NCI-H748 treated with DMSO at 0.1 percent for 48 hours (cell line): Measurements from ENCODE around the gene IGFL2.
A peak's percentile ranks its signal among the peaks of the same experiment; 100 is the strongest.
"Not testable (repeated sequence)": the region's sequence is repeated elsewhere in the genome, so short reads cannot be mapped to it uniquely, and the experiment has no call there.

ENCODE experiments used
- DNase-seq: peaks from one replicate; lab custom pipeline; 2025; lab: John Stamatoyannopoulos, UW

IGFL2 gene

DNA sequence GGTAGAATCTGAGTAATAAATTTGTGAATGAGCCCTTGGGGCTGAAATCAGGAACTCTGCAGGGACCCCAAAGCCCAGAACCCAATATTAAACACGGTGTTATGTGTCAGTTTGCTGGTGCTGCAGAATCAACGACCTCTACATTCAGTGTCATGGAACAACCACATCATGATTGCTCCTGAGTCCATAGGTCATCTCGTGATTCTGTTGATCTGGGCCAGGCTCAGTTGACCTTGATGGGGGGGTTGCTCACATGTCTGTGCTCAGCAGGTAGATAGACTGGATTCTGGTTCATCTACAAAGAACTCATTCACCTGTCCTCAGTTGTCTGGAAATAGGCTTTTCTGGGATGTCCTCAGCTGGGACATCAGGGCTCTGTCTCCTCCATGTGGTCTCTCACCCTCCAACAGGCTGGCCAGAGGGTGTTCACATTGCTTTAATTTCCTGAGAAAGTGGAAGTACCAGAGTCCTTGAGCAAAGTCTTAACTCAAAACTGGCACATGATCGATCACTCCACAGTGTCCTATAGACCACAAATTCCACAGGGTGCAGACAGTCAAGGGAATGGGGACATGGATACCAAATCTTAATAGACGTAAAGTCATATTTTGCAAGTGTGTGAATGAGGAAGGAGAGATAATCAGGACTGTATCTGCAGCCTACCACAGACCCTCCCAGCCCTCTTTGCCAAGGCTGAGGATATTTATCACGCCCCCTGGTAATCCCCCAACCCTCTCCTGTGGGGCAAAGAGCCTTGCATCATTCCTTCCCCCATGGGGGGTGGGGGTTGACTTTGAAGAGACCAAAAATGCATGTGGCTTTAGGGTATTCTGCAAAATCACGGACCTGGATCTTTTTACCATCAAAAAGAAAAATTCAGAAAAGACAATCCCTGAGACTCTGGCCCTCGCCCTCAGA is 42.2 kb downstream of the IGFL2 start:
- no peak for DNase-seq

DNA sequence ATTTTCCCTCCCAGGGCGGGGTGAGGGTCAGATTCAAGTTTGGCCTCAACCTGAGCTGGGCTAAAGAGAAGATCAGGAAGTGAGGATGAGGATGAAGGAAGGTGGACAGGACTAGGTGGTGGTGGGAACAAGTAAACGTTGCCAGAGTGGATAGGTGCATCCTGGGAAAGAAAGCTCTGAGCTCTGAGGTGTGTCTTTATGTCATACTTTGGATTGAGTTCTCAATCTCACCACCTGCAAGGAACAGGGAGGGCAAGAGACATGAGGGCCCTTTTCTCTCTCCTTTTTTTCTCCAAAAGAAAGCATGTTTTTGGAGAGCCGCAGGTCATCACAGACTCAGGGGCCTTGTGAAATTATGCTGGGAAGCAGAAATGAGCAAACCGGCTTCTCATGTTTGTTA is 43.3 kb downstream of the IGFL2 start:
- no peak for DNase-seq

DNA sequence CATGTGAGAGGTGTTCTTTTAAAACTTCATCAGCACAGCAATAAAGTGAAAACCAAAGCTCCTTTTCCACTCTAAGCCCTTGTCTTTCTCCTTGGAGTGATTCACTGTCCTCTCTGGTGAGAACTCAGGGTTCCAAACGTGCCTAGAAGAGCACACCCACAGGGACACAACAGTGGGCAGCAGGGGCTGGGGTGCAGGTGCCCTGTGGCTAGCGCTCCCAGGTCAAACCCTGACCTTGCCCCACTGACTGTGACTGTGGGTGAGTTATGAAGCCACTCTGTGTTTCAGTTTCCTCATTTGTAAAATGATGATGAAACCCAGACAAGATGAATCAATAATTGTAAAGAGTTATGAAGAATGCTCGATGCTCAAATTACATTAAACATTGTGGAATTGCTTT is 43.9 kb downstream of the IGFL2 start:
- no peak for DNase-seq

- DNase-seq, result not testable (repeated sequence)
These were observed 44.6 kb downstream of the IGFL2 start for GRCh38 chr19:46192626-46192991.

- peak; percentile 7 for DNase-seq
These were observed 45.1 kb downstream of the IGFL2 start for GRCh38 chr19:46192992-46193650.

- no peak for DNase-seq
These were observed 45.6 kb downstream of the IGFL2 start for GRCh38 chr19:46193678-46194077.

DNA sequence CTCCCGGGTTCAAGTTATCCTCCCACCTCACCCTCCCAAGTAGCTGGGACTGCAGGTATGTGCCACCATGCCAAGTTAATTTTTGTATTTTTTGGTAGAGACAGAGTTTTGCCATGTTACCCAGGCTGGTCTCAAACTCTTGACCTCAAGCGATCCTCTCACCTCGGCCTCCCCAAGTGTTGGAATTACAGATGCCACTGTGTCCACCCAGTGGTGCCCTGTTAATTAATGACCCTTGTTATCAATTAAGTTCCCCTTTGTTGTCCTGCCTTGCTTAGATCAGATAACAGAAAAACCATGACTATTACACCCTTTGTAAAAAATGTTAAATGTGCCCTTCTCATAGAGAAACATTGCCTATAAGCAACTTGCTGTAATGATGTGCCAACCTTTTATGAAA is 47.1 kb downstream of the IGFL2 start:
- no peak for DNase-seq

GRCh38 chr19:46195919-46196318 is 47.9 kb downstream of the IGFL2 start:
- not testable (repeated sequence) for DNase-seq

DNA sequence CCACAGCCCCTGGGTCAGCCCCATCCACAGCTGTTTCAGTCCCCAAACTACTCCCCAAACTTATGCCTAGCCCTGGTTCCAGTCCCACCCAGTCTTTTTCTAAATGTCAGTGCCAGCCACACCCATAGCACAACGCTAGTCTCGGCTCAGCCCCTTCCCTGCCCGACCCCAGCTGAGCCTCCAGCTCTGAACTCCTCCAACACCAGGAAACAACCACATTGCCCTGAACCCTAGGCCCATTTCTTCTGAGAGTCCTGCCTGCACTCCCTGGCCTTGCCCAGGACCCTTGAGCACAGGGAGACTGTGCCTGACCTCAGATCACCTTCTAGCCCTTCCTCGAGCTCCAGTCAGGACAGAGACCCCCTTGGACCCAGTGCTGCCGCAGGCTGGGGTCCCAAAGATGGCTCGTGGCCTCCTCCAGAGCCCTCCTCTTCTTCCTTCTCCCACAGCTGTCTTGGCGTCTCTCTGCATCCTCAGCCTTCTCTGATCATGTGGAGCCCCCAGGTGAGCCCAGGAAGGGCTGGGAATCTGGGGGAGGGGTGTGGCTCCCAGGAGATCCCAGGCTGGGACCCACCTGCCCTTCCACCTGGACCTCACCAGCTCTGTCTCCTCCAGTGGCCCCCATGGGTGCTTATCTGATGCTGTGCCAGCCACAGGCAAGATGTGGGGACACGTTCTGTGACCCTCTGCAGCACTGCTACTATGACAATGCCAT is 48.5 kb downstream of the IGFL2 start:
- no peak for DNase-seq

GRCh38 chr19:46197314-46198070 is 49.5 kb downstream of the IGFL2 start:
- no peak for DNase-seq

DNA sequence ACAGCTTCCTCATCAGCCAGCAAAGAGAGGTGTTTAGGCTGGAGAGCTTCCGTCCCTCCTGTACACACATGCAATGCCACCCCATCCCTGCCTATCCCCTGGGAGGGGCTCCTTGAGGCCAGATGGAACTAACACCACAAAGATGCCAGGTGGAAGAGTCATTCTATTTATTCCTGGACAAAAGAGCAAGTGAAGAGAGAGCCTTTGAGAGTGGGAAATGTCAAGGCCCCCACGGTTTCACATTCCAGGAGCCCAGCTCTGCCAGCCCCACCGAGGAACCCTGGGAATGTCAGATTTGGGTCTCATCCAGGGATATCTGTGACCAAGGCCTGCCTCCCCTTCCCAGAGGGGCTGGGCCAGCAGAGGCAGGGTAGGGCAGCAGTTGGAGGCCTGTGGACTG is 50.7 kb downstream of the IGFL2 start:
- no peak for DNase-seq

DNA sequence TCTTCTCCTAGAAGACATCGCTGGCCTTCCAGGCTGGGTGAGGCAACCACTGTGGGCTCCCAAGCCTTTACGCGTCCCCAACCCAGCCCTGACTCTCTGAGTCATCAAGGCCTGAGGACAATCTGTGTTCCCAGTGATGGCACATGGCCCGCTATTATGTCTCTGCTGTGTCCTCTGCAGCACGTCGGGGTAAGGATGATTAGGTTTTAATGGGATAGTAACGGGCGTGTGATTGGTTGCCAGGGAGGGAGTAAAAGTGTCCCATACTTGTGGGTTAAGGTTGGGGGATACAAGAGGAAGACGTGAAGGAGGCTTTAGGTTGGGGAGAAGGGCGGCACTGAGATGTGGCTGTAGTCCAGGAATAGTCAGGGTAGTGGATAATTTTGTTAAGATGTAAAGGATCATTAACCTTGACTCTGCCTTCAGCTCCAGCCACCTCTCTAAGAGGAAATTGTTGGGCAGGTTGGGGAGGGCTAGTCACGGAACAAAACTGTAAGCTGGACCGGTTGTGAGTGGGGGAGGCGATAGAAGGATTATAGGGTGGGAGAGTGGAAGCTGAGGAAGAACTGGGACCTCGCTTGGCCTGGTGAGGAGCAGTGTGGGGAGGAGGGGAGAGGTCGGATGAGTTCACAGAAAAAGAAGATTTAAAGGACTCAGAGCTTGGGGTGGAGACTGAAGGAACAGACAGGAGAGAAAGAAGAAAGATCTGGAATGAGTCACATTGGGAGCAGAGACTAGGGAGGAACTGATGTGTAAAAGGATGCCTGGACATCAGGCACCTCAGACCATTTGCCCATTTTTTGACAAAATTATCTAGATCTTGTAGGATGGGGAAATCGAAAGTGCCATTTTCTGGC is 53.6 kb downstream of the IGFL2 start:
- DNase-seq, result no peak

DNA sequence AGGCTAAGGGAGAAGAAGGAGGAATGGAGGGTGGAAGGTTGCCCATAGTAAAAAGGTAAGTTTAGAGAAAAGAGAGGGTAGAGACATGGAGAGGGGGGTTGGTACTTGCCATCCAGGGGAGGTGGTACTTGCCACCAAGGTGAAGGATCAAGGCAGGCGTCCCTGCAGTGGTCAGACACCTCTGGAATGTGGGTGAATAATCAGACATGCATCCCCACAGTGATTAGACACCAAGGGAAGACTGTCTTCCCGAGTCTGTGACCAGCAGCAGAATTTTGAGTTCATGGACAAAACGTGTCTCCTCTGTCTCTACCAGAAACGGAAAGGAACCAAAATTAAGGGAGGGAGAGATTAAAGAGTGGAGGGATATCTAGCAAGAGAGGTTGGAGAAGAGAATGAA is 54.4 kb downstream of the IGFL2 start:
- no peak for DNase-seq

DNA sequence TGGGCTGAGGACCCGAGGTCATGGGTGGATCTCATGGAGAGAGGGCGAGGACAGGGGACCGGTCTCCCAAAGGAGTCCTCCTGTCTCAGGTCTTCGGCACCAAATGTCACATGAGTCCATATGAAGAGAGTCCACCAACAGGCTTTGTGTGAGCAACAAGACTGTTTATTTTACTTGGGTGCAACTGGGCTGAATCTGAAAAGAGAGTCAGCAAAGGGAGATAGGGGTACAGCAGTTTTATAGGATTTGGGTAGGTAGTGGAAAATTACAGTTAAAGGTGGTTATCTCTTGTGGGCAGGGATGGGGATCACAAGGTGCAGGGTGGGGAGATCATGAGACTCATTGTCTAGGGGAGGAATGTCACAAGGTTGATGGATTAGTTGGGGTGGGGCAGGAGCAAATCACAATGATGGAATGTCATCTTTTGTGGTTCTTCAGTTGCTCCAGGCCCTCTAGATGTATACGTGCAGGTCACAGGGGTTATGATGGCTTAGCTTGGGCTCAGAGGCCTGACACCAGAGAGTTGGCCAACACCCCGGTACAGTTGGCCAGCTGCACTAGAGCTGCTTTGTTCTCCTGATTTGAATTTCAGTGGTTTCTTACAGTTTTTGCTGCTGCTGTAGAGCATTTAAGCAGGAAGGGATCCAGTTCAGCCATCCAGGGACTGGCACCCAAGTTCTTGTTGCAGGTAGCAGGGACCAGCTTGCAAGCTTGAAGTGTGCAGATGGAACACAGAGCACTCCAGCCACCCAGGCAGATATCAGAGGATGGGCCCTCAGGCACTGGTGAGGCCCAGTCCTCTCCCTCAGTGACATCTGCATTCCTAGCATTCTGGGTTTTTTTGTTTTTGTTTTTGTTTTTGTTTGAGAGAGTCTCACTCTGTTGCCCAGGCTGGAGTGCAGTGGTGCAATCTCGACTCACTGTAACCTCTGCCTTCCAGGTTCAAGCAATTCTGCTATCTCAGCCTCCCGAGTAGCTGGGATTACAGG is 55.1 kb downstream of the IGFL2 start:
- no peak for DNase-seq

DNA sequence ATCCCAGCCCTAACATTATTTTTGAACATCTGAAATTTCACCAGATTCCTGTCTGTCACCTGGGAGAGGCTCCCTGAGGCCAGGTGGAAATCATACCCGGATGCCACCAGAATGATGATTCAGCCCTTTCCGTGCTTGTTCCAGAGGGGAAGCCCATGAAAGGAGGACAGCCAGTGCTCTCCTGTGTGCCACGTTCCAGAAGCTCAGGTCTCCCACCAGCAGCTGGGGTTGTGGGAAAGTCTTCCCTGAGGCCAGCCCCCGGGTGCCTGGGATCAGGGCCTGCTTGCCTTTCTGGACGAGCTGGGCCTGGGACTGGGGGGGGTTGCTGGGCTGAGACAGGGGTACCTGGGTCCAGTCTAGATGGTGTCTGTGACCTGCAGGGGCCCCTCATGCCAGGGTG is 56.0 kb downstream of the IGFL2 start:
- DNase-seq, result no peak

DNA sequence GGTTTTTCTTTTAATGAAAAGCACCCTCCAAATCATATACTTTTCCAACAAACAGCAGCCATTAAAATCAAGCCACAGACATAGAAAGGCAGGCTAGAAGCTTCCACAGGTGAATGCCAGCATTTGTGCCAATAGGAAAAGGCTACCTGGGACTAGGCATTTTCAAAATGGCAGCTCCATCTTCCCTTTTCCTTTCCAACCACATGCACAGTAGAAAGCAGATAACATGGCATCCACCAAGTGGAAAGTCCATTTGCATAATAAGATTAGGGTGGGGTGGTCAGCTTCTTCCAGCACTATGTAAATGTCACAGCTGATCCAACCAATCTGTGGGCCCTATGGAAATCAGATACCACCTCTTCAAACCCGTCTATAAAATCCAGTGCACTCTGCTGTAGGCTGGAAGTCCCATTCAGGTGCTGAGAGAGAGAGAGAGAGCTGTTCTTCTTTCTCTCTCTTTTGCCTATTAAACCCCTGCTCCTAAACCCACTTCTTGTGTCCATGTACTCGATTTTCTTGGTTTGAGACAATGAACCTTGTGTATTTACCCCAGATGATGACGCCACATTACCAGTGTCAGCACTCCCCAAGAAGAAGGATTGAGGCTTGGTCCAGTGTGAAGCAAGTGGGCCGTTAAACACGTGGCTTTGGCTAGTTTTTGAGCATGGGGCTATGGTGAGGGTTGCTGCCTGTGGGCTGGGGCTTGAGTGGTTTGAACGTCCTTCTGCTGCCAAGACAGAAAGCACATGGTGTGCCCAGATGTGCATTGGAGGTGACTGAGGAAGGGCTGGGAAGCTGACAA is 57.3 kb downstream of the IGFL2 start:
- DNase-seq, result no peak

DNA sequence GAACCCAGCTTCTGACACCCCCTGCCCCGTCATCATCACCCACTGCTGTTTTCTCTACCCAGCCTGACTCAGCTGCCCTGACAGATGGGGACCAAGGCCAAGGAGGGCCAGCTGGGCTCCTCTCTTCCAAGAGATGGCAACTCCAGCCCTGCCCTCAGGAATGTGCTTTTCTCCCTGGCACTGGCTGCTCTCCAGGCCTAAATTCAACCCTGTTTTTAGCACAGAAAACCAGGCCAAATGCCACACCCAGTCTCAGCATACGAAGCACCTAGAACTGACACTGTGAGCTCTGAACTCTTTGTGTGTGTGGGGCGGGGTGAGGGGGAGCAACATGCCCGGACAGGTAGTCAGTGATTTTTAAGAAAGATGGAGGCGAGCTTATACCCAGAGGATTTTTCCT is 58.1 kb downstream of the IGFL2 start:
- DNase-seq, result no peak

DNA sequence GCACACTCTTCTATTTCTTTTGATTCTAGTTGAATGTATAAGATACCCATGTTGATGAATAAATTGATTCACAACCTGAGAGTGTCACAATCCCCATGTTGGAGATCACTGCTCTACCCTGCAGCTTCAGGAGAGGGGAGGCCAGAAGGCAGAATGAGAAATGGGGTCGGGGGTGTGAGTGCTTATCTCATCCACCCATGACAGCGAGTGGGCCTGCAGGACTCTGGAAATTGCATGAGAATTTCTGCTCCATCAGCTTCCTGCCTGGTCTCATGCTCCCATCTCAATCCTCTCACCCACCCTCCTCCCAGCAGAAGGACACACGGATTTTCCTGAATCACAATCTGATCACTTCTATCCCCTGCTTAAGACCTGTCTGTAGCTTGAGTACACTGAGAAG is 58.6 kb downstream of the IGFL2 start:
- DNase-seq, result no peak

GRCh38 chr19:46207858-46208257 is 59.8 kb downstream of the IGFL2 start:
- not testable (repeated sequence) for DNase-seq
